Glutamatergic neuron (in vitro differentiated cells): ENCODE data around the gene TLX1. TPM values are rescaled to one million over a fixed set of nuclear protein-coding genes. Genes with fewer than 3 reads are reported as not detected.

Source experiments
- DNase-seq: peaks from one replicate; pipeline ENCODE4 v3.0.0; 2022
- H3K27ac Mint-ChIP-seq: one replicate; pipeline ENCODE4 v1.8.0; 2020; ENCODE audit warnings: mild to moderate bottlenecking, mixed read lengths, inconsistent platforms; ENCODE audit not compliant: unreplicated experiment
- H3K27me3 Mint-ChIP-seq: one replicate; pipeline ENCODE4 v1.8.0; 2020; ENCODE audit warnings: mild to moderate bottlenecking, moderate library complexity, mixed read lengths, inconsistent platforms; ENCODE audit not compliant: unreplicated experiment
- H3K36me3 Mint-ChIP-seq: one replicate; pipeline ENCODE4 v1.8.0; 2020; ENCODE audit warnings: mild to moderate bottlenecking, mixed read lengths, inconsistent platforms; ENCODE audit not compliant: unreplicated experiment
- H3K4me1 Mint-ChIP-seq: one replicate; pipeline ENCODE4 v1.8.0; 2020; ENCODE audit warnings: mild to moderate bottlenecking, low read depth, mixed read lengths, inconsistent platforms; ENCODE audit not compliant: unreplicated experiment
- H3K4me3 Mint-ChIP-seq: one replicate; pipeline ENCODE4 v1.8.0; 2020; ENCODE audit warnings: mild to moderate bottlenecking, mixed read lengths, inconsistent platforms; ENCODE audit not compliant: unreplicated experiment
- H3K9me3 Mint-ChIP-seq: one replicate; pipeline ENCODE4 v1.8.0; 2020; ENCODE audit warnings: mild to moderate bottlenecking, moderate library complexity, mixed read lengths, inconsistent platforms; ENCODE audit not compliant: unreplicated experiment
- total RNA-seq: library from RNA; stranded (reverse); fragmentation: NEBNext Ultra II Directional; extraction: Animal tissue kit (Norgen Biotek cat#: 25700); gene quantifications from one replicate; pipeline ENCODE4 v1.2.1, GENCODE V29; 2021; ENCODE audit not compliant: unreplicated experiment
- TF ChIP-seq, protein P1 (sequence below): fragments of 200-600 bp; sonication (generic); IDR thresholded peaks from one replicate; pipeline ENCODE4 v1.5.0; 2021; ENCODE audit not compliant: partially characterized antibody, unreplicated experiment

The TLX1 gene
- total RNA-seq, 1 donor from 2014 or later: 14.3 TPM

DNA sequence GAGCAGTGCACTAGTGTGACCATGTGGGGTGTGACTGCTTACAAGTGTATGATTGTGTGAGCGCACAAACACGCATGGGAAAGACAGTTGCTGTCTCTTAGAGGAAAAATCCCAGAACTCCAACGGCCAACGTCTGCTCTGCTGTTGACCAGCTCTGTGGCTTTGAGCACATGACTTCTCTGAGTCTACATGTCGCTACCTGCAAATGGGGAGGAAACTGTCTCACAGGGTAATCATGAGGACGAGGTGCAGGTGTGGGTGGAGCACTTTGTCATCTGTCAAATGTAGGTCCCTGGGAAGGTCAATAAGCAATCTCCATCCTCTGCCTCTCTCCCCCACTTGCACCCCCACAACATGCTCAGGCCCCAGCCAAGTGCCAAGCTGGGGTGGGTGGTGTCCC lies 31.2 kb upstream of the TLX1 start:
- DNase-seq: no peak
- Mint-ChIP-seq H3K36me3 (no peaks in the 10 kb centered on the region), H3K9me3 (peaks cover 7% of the 10 kb centered on the region), H3K27ac (no peak overlapping the region), H3K4me3 (no peak overlapping the region), H3K27me3 (peaks cover 14% of the 10 kb centered on the region), H3K4me1 (peaks cover 6% of the 10 kb centered on the region)
- TF ChIP-seq, protein P1, sequence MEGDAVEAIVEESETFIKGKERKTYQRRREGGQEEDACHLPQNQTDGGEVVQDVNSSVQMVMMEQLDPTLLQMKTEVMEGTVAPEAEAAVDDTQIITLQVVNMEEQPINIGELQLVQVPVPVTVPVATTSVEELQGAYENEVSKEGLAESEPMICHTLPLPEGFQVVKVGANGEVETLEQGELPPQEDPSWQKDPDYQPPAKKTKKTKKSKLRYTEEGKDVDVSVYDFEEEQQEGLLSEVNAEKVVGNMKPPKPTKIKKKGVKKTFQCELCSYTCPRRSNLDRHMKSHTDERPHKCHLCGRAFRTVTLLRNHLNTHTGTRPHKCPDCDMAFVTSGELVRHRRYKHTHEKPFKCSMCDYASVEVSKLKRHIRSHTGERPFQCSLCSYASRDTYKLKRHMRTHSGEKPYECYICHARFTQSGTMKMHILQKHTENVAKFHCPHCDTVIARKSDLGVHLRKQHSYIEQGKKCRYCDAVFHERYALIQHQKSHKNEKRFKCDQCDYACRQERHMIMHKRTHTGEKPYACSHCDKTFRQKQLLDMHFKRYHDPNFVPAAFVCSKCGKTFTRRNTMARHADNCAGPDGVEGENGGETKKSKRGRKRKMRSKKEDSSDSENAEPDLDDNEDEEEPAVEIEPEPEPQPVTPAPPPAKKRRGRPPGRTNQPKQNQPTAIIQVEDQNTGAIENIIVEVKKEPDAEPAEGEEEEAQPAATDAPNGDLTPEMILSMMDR: no peak

DNA sequence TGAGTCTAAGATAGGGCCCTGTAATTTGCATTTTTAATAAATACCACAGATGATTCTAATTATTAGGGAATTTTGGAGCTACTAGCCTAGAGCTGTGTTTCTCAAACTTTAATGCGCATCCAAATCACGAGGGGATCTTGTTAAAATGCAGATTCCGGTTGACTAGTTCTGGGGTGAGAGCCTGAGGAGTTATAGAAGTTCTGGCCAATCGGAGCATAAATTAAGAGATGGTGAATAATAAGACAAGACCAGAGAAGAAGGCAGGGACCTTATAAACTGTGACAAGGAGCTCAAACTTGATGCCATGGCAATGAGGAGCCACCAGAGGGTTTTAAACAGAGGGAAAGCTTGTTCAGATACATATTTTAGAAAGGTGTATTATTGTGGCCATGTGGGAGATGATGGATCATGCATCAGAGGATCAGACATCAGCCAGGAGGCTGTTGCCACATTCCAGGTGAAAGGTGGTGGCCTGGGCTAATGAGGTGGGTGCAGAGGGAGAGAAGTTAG lies 29.7 kb upstream of the TLX1 start:
- DNase-seq: no peak
- Mint-ChIP-seq H3K27me3 (peaks cover 12% of the 10 kb centered on the region), H3K9me3 (peaks cover 6% of the 10 kb centered on the region), H3K36me3 (no peaks in the 10 kb centered on the region), H3K27ac (no peak overlapping the region), H3K4me3 (no peak overlapping the region), H3K4me1 (peaks cover 6% of the 10 kb centered on the region)
- TF ChIP-seq, protein P1: no peak

DNA sequence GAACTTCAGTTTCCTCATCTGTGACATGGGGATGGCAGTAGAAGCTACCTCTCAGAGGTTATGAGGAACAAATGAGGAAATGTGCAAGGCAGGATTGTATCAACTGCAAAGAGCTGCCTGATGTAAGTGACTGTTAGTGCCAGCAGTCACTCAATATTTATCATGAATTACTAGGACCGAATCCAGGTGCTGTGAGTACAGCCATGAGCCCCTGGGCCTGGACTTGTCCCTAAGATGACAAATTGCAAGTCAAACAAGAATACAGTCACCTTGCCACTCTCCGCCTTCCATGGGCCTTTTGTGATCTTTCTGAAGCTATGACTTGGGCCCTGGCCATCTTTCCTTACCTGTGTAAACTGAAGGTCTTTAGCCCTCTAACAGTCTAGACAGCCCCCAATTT lies 27.7 kb upstream of the TLX1 start:
- no peak overlapping the region for H3K27ac Mint-ChIP-seq
- H3K4me1 Mint-ChIP-seq: peaks cover 10% of the 10 kb centered on the region
- no peaks in the 10 kb centered on the region for H3K36me3 Mint-ChIP-seq
- H3K9me3 Mint-ChIP-seq: peaks cover 9% of the 10 kb centered on the region
- no peak for DNase-seq
- H3K27me3 Mint-ChIP-seq: peaks cover 12% of the 10 kb centered on the region
- no peak overlapping the region for H3K4me3 Mint-ChIP-seq
- TF ChIP-seq, protein P1: no peak

DNA sequence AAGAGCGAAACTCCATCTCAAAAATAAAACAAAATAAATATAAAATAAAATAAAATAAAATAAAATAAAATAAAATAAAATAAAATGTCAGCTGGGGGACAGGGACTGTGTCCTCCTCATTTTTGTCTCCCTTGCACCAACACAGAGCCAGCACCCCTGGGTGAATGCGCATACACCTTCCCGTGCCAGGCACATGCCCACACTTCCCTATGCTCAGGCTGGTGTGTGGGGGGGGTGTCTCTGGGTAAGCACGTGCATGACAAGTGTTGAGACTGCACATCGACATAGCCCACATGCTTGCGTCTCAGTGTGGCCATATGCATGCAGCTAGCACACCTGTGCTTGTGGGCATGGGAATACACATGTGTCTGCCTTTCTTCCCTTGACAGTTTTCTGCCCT lies 24.7 kb upstream of the TLX1 start:
- Mint-ChIP-seq H3K36me3 (no peaks in the 10 kb centered on the region), H3K4me3 (peak overlapping the region; percentile 16), H3K27ac (no peak overlapping the region), H3K4me1 (peaks cover 9% of the 10 kb centered on the region), H3K27me3 (peaks cover 4% of the 10 kb centered on the region), H3K9me3 (peaks cover 7% of the 10 kb centered on the region)
- DNase-seq: no peak
- TF ChIP-seq, protein P1: no peak

DNA sequence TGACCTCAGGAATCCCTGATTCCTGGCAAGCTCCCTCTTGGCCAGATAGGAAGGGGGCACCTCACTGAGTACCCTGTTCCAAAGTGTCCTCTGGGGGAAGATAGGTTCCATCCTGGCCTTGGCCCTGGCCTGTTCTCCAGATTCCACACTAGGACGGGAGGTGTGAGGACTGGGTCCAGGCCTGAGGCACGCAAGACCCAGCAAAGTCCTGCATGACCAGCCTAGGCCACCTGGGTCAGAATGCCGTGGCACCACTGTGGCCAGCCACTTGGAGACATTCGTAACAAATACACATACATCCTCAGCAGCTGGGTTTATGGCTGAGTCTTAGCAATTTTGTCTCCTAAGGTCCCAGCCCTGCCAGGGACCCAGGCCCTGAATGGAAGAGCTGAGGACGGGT lies 23.3 kb upstream of the TLX1 start:
- Mint-ChIP-seq H3K36me3 (no peaks in the 10 kb centered on the region), H3K4me1 (peaks cover 10% of the 10 kb centered on the region), H3K27ac (no peak overlapping the region), H3K9me3 (peaks cover 2% of the 10 kb centered on the region), H3K27me3 (peaks cover 4% of the 10 kb centered on the region), H3K4me3 (no peak overlapping the region)
- TF ChIP-seq, protein P1: no peak
- no peak for DNase-seq
